Skin of body (tissue), 2 donors: ENCODE results near the gene CCDC47. TPM values are rescaled to one million over a fixed set of nuclear protein-coding genes. Genes with fewer than 3 reads are reported as not detected.

ENCODE experiments used
- DNase-seq: peaks from one replicate; lab custom pipeline; 2025; lab: John Stamatoyannopoulos, UW
- total RNA-seq: library from RNA; depleted of rRNA; stranded (reverse); fragments of >200 nt; gene quantifications from one replicate; pipeline ENCODE4 v1.2.3, GENCODE V29; 2014

CCDC47 gene
- total RNA-seq, 1 donor from 2014 or later, result 67.2 TPM

GRCh38 chr17:63783522-63783921 is 10.1 kb upstream of the CCDC47 start:
- DNase-seq, result no peak

GRCh38 chr17:63780928-63781327 is 7.5 kb upstream of the CCDC47 start:
- DNase-seq, result no peak

GRCh38 chr17:63780507-63780906 is 7.1 kb upstream of the CCDC47 start:
- DNase-seq, result no peak

GRCh38 chr17:63775420-63775819 is 2.0 kb upstream of the CCDC47 start:
- DNase-seq, result no peak

- DNase-seq, result no peak
Measured at GRCh38 chr17:63774969-63775265, 1.5 kb upstream of the CCDC47 start.

- peak; percentile 32 for DNase-seq
Measured at GRCh38 chr17:63774141-63774968, 958 bp upstream of the CCDC47 start, which contains the start of gene DDX42. Gene DDX42, plus strand, starts transcription at chr17:63774170. Its CDS starts 12,880 bp downstream, at chr17:63787050.

- peak; percentile 26 for DNase-seq
Measured at GRCh38 chr17:63772801-63773271, 561 bp downstream of the CCDC47 start.

- no peak for DNase-seq
Measured at GRCh38 chr17:63768433-63768832, 5.0 kb downstream of the CCDC47 start.

GRCh38 chr17:63766754-63767153 is 6.6 kb downstream of the CCDC47 start:
- no peak for DNase-seq

GRCh38 chr17:63764716-63765115 is 8.7 kb downstream of the CCDC47 start:
- DNase-seq, result peak; percentile 53

- DNase-seq, result no peak
Measured at GRCh38 chr17:63762161-63763078, 11.0 kb downstream of the CCDC47 start.

- no peak for DNase-seq
Measured at GRCh38 chr17:63760771-63761539, 12.4 kb downstream of the CCDC47 start.

- DNase-seq, result no peak
Measured at GRCh38 chr17:63758428-63758827, 15.0 kb downstream of the CCDC47 start.

GRCh38 chr17:63754046-63754445 is 19.4 kb downstream of the CCDC47 start:
- no peak for DNase-seq

- DNase-seq, result no peak
Measured at GRCh38 chr17:63753215-63753614, 20.2 kb downstream of the CCDC47 start.

GRCh38 chr17:63752707-63753106 is 20.7 kb downstream of the CCDC47 start:
- no peak for DNase-seq

- DNase-seq, result no peak
Measured at GRCh38 chr17:63751806-63752205, 21.6 kb downstream of the CCDC47 start.

- peak; percentile 98 for DNase-seq
Measured at GRCh38 chr17:63741408-63742173, 31.8 kb downstream of the CCDC47 start, which contains the start of gene STRADA. Gene STRADA, minus strand, starts transcription at chr17:63741799. Its CDS starts 13,430 bp downstream, at chr17:63728369.

- peak; percentile 19 for DNase-seq
Measured at GRCh38 chr17:63741143-63741407, 32.3 kb downstream of the CCDC47 start.

- DNase-seq, result no peak
Measured at GRCh38 chr17:63740464-63741142, 32.8 kb downstream of the CCDC47 start.
